GM23338 (cell line): ENCODE measurements around the gene PRR36. TPM values are rescaled to one million over a fixed set of nuclear protein-coding genes. Genes with fewer than 3 reads are reported as not detected.

ENCODE experiments used
- ATAC-seq: fragments of 200-7000 bp; cut with Tn5 transposase; 3 replicates; pipeline ENCODE4 v1.9.1; 2020
- DNase-seq: peaks from one replicate; pipeline ENCODE4 v3.0.0-alpha.2; 2015; ENCODE audit warnings: low spot score
- H2AFZ ChIP-seq: fragments of 200-600 bp; sonication (generic); 2 replicates; pipeline ENCODE4 v1.8.0; 2016; ENCODE audit warnings: antibody characterized with exemption, mild to moderate bottlenecking, moderate library complexity
- H3F3A ChIP-seq: fragments of 200-600 bp; sonication (generic); replicated peaks from 2 replicates; pipeline ENCODE4 v1.8.0; 2017; ENCODE audit warnings: antibody characterized with exemption, mixed run types, low read depth
- H3K27ac ChIP-seq: fragments of 200-600 bp; sonication (generic); 2 replicates; pipeline ENCODE4 v1.6.1; 2016; ENCODE audit warnings: low read depth
- H3K27me3 ChIP-seq: fragments of 200-600 bp; sonication (generic); 2 replicates; pipeline ENCODE4 v1.8.0; 2016; ENCODE audit warnings: mild to moderate bottlenecking, mixed run types, moderate library complexity; ENCODE audit not compliant: insufficient read depth
- H3K36me3 ChIP-seq: fragments of 200-600 bp; sonication (generic); 2 replicates; pipeline ENCODE4 v1.8.0; 2016; ENCODE audit warnings: mild to moderate bottlenecking; ENCODE audit not compliant: insufficient read depth
- H3K4me1 ChIP-seq: fragments of 200-600 bp; sonication (generic); 2 replicates; pipeline ENCODE4 v1.8.0; 2016; ENCODE audit warnings: mild to moderate bottlenecking, moderate library complexity; ENCODE audit not compliant: insufficient read depth
- H3K4me2 ChIP-seq: fragments of 200-600 bp; sonication (generic); 2 replicates; pipeline ENCODE4 v1.7.1; 2017; ENCODE audit warnings: mixed run types
- H3K4me3 ChIP-seq: fragments of 200-600 bp; sonication (generic); 2 replicates; pipeline ENCODE4 v1.6.1; 2016; ENCODE audit warnings: mixed run types
- H3K79me2 ChIP-seq: fragments of 200-600 bp; sonication (generic); replicated peaks from 2 replicates; pipeline ENCODE4 v1.8.0; 2017; ENCODE audit warnings: mild to moderate bottlenecking; ENCODE audit not compliant: insufficient read depth
- H3K9me2 ChIP-seq: fragments of 200-600 bp; sonication (generic); 2 replicates; pipeline ENCODE4 v1.8.0; 2017; ENCODE audit not compliant: insufficient read depth
- H4K20me1 ChIP-seq: fragments of 200-600 bp; sonication (generic); replicated peaks from 2 replicates; pipeline ENCODE4 v1.8.0; 2017; ENCODE audit warnings: mild to moderate bottlenecking; ENCODE audit not compliant: insufficient read depth
- H3K27ac Mint-ChIP-seq: 2 replicates; pipeline ENCODE4 v1.8.0; 2020; ENCODE audit warnings: inconsistent platforms, mild to moderate bottlenecking, moderate library complexity, mixed read lengths
- H3K27me3 Mint-ChIP-seq: 3 replicates; pipeline ENCODE4 v1.8.0; 2022; ENCODE audit warnings: low read depth, mild to moderate bottlenecking, moderate library complexity, mixed read lengths, inconsistent platforms; ENCODE audit not compliant: insufficient read depth, poor library complexity
- H3K36me3 Mint-ChIP-seq: 3 replicates; pipeline ENCODE4 v1.8.0; 2021; ENCODE audit warnings: low read depth, mild to moderate bottlenecking, inconsistent platforms, moderate library complexity, mixed read lengths
- H3K4me1 Mint-ChIP-seq: 3 replicates; pipeline ENCODE4 v1.8.0; 2020; ENCODE audit warnings: mild to moderate bottlenecking, inconsistent platforms, mixed read lengths
- H3K4me3 Mint-ChIP-seq: 3 replicates; pipeline ENCODE4 v1.8.0; 2021; ENCODE audit warnings: moderate library complexity, mild to moderate bottlenecking, inconsistent platforms, mixed read lengths
- H3K9me3 Mint-ChIP-seq: 3 replicates; pipeline ENCODE4 v1.8.0; 2020; ENCODE audit warnings: moderate library complexity, mild to moderate bottlenecking, inconsistent platforms, mixed read lengths
- CREB1 ChIP-seq: fragments of 250-450 bp; sonication (Bioruptor Pico); IDR thresholded peaks from 2 replicates; pipeline ENCODE4 v1.5.0; 2020; ENCODE audit warnings: low read depth, mild to moderate bottlenecking, moderate library complexity
- CTCF ChIP-seq, 2 experiments: fragments of 200-600 bp in 1 of 2; sonication (generic) in 1 of 2; conservative IDR thresholded peaks; 2 replicates each; pipeline versions ENCODE4 v1.5.1 to v1.6.1; 2016 to 2017; ENCODE audit warnings: antibody characterized with exemption in 2 of 2, low read depth in 2 of 2, mild to moderate bottlenecking in 2 of 2, moderate library complexity in 1 of 2
- EZH2 ChIP-seq: fragments of 200-600 bp; sonication (generic); IDR thresholded peaks from one replicate; pipeline ENCODE4 v1.8.0; 2017; ENCODE audit warnings: antibody characterized with exemption, mild to moderate bottlenecking, low read depth; ENCODE audit not compliant: unreplicated experiment
- EZH2phosphoT487 ChIP-seq: fragments of 200-600 bp; sonication (generic); IDR thresholded peaks from one replicate; pipeline ENCODE4 v1.8.1; 2018; ENCODE audit warnings: antibody characterized with exemption; ENCODE audit not compliant: unreplicated experiment
- JUNB ChIP-seq: IDR thresholded peaks from one replicate; pipeline ENCODE4 v1.6.1; 2016; ENCODE audit warnings: antibody characterized with exemption; ENCODE audit not compliant: unreplicated experiment
- NANOG ChIP-seq: IDR thresholded peaks from 2 replicates; pipeline ENCODE4 v1.6.1; 2016; ENCODE audit warnings: antibody characterized with exemption, borderline replicate concordance
- POLR2AphosphoS5 ChIP-seq: IDR thresholded peaks from 2 replicates; pipeline ENCODE4 v1.6.1; 2016; ENCODE audit warnings: antibody characterized with exemption, low read depth
- STAT1 ChIP-seq: IDR thresholded peaks from one replicate; pipeline ENCODE4 v1.6.1; 2016; ENCODE audit warnings: antibody characterized with exemption; ENCODE audit not compliant: unreplicated experiment
- ZNF114 ChIP-seq: fragments of 250-450 bp; sonication (Bioruptor Pico); IDR thresholded peaks from 2 replicates; pipeline ENCODE4 v1.5.0; 2020; ENCODE audit warnings: mild to moderate bottlenecking, moderate library complexity
- ZNF331 ChIP-seq: fragments of 250-450 bp; sonication (Bioruptor Pico); IDR thresholded peaks from 2 replicates; pipeline ENCODE4 v1.5.0; 2020; ENCODE audit warnings: low read depth, mild to moderate bottlenecking, moderate library complexity
- polyA plus RNA-seq: library from polyadenylated mRNA; unstranded; fragments of >200 nt; fragmentation: Nextera tagmentation; extraction: Ambion mirVana; gene quantifications from 2 replicates; pipeline ENCODE4 v1.2.1, GENCODE V29; 2016
- total RNA-seq: library from RNA; depleted of rRNA; stranded (reverse); fragments of >200 nt; shearing (Covaris generic); gene quantifications from 2 replicates; pipeline ENCODE4 v1.2.3, GENCODE V29; 2014
- TF ChIP-seq, protein P1 (sequence below): fragments of 250-450 bp; sonication (Bioruptor Pico); IDR thresholded peaks from 2 replicates; pipeline ENCODE4 v1.5.0; 2020; ENCODE audit warnings: mild to moderate bottlenecking, moderate library complexity
- TF ChIP-seq, protein P2 (sequence below): IDR thresholded peaks from one replicate; pipeline ENCODE4 v1.6.1; 2018; ENCODE audit warnings: antibody characterized with exemption; ENCODE audit not compliant: unreplicated experiment
- TF ChIP-seq, protein P3 (sequence below): IDR thresholded peaks from 2 replicates; pipeline ENCODE4 v1.6.1; 2016; ENCODE audit warnings: antibody characterized with exemption

Gene PRR36
- total and polyA plus RNA-seq, 2 experiments from 2014 or later, result 17.6 to 17.9 TPM

DNA sequence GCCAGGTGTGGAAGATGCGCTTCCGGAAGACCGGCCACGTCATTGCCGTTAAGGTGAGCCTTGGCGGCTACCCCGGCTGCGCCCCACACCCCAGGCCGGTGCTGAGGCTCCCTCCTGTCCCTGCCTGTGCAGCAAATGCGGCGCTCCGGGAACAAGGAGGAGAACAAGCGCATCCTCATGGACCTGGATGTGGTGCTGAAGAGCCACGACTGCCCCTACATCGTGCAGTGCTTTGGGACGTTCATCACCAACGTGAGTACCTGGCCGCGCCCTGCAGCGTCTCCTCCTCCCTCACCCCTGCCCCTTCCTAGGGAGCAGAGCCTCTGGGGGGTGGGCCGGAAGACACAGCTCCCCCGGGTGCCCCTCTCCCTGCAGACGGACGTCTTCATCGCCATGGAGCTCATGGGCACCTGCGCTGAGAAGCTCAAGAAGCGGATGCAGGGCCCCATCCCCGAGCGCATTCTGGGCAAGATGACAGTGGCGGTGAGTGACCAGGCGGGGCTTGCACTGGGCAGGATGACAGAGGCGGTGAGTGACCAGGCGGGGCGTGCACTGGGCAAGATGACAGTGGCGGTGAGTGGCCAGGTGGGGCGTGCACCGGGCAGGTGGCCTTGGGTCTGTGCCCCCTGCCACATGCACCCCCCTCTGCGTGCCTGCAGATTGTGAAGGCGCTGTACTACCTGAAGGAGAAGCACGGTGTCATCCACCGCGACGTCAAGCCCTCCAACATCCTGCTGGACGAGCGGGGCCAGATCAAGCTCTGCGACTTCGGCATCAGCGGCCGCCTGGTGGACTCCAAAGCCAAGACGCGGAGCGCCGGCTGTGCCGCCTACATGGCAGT, 36.4 kb upstream of the PRR36 start:
- ATAC-seq, result no peak
- Mint-ChIP-seq H3K27ac (no peak overlapping the region), H3K27me3 (peaks cover 23% of the 10 kb centered on the region), H3K4me1 (peaks cover 4% of the 10 kb centered on the region), H3K9me3 (no peaks in the 10 kb centered on the region), H3K36me3 (peaks cover 17% of the 10 kb centered on the region), H3K4me3 (no peak overlapping the region)
- H3K27me3 ChIP-seq, result peaks cover 19% of the 10 kb centered on the region
- no peaks in the 10 kb centered on the region; the same call in 1 of the 2 replicates for H3K36me3 ChIP-seq
- H4K20me1 ChIP-seq, result peaks cover 5% of the 10 kb centered on the region
- H3K79me2 ChIP-seq, result peaks cover 20% of the 10 kb centered on the region
- H3K27ac ChIP-seq, result no peak overlapping the region
- no peak for DNase-seq
- H3K9me2 ChIP-seq, result no peaks in the 10 kb centered on the region
- H3F3A ChIP-seq, result no peaks in the 10 kb centered on the region
- no peak overlapping the region for H2AFZ ChIP-seq
- no peaks in the 10 kb centered on the region for H3K4me1 ChIP-seq
- no peak overlapping the region for H3K4me2 ChIP-seq
- TF ChIP-seq, protein P1, sequence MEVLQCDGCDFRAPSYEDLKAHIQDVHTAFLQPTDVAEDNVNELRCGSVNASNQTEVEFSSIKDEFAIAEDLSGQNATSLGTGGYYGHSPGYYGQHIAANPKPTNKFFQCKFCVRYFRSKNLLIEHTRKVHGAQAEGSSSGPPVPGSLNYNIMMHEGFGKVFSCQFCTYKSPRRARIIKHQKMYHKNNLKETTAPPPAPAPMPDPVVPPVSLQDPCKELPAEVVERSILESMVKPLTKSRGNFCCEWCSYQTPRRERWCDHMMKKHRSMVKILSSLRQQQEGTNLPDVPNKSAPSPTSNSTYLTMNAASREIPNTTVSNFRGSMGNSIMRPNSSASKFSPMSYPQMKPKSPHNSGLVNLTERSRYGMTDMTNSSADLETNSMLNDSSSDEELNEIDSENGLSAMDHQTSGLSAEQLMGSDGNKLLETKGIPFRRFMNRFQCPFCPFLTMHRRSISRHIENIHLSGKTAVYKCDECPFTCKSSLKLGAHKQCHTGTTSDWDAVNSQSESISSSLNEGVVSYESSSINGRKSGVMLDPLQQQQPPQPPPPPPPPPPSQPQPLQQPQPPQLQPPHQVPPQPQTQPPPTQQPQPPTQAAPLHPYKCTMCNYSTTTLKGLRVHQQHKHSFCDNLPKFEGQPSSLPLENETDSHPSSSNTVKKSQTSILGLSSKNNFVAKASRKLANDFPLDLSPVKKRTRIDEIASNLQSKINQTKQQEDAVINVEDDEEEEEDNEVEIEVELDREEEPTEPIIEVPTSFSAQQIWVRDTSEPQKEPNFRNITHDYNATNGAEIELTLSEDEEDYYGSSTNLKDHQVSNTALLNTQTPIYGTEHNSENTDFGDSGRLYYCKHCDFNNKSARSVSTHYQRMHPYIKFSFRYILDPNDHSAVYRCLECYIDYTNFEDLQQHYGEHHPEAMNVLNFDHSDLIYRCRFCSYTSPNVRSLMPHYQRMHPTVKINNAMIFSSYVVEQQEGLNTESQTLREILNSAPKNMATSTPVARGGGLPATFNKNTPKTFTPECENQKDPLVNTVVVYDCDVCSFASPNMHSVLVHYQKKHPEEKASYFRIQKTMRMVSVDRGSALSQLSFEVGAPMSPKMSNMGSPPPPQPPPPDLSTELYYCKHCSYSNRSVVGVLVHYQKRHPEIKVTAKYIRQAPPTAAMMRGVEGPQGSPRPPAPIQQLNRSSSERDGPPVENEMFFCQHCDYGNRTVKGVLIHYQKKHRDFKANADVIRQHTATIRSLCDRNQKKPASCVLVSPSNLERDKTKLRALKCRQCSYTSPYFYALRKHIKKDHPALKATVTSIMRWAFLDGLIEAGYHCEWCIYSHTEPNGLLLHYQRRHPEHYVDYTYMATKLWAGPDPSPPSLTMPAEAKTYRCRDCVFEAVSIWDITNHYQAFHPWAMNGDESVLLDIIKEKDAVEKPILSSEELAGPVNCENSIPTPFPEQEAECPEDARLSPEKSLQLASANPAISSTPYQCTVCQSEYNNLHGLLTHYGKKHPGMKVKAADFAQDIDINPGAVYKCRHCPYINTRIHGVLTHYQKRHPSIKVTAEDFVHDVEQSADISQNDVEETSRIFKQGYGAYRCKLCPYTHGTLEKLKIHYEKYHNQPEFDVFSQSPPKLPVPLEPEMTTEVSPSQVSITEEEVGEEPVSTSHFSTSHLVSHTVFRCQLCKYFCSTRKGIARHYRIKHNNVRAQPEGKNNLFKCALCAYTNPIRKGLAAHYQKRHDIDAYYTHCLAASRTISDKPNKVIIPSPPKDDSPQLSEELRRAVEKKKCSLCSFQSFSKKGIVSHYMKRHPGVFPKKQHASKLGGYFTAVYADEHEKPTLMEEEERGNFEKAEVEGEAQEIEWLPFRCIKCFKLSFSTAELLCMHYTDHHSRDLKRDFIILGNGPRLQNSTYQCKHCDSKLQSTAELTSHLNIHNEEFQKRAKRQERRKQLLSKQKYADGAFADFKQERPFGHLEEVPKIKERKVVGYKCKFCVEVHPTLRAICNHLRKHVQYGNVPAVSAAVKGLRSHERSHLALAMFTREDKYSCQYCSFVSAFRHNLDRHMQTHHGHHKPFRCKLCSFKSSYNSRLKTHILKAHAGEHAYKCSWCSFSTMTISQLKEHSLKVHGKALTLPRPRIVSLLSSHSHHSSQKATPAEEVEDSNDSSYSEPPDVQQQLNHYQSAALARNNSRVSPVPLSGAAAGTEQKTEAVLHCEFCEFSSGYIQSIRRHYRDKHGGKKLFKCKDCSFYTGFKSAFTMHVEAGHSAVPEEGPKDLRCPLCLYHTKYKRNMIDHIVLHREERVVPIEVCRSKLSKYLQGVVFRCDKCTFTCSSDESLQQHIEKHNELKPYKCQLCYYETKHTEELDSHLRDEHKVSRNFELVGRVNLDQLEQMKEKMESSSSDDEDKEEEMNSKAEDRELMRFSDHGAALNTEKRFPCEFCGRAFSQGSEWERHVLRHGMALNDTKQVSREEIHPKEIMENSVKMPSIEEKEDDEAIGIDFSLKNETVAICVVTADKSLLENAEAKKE (CRISPR knock-in tag), result no peak
- TF ChIP-seq, protein P2, sequence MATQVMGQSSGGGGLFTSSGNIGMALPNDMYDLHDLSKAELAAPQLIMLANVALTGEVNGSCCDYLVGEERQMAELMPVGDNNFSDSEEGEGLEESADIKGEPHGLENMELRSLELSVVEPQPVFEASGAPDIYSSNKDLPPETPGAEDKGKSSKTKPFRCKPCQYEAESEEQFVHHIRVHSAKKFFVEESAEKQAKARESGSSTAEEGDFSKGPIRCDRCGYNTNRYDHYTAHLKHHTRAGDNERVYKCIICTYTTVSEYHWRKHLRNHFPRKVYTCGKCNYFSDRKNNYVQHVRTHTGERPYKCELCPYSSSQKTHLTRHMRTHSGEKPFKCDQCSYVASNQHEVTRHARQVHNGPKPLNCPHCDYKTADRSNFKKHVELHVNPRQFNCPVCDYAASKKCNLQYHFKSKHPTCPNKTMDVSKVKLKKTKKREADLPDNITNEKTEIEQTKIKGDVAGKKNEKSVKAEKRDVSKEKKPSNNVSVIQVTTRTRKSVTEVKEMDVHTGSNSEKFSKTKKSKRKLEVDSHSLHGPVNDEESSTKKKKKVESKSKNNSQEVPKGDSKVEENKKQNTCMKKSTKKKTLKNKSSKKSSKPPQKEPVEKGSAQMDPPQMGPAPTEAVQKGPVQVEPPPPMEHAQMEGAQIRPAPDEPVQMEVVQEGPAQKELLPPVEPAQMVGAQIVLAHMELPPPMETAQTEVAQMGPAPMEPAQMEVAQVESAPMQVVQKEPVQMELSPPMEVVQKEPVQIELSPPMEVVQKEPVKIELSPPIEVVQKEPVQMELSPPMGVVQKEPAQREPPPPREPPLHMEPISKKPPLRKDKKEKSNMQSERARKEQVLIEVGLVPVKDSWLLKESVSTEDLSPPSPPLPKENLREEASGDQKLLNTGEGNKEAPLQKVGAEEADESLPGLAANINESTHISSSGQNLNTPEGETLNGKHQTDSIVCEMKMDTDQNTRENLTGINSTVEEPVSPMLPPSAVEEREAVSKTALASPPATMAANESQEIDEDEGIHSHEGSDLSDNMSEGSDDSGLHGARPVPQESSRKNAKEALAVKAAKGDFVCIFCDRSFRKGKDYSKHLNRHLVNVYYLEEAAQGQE, result no peak
- TF ChIP-seq EZH2phosphoT487 (no peak), STAT1 (no peak), POLR2AphosphoS5 (no peak), JUNB (no peak), ZNF331 (CRISPR knock-in tag) (no peak), EZH2 (no peak), ZNF114 (CRISPR knock-in tag) (no peak), CREB1 (no peak), NANOG (no peak), CTCF (conservative IDR thresholded peaks at IDR 0.05; ENCODE audit: low read depth in 2 of 2) (no peak)
- TF ChIP-seq, protein P3, sequence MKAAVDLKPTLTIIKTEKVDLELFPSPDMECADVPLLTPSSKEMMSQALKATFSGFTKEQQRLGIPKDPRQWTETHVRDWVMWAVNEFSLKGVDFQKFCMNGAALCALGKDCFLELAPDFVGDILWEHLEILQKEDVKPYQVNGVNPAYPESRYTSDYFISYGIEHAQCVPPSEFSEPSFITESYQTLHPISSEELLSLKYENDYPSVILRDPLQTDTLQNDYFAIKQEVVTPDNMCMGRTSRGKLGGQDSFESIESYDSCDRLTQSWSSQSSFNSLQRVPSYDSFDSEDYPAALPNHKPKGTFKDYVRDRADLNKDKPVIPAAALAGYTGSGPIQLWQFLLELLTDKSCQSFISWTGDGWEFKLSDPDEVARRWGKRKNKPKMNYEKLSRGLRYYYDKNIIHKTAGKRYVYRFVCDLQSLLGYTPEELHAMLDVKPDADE, result no peak
- H3K4me3 ChIP-seq, result no peak overlapping the region
